ENCODE results near the gene CLEC11A. TPM values are rescaled to one million over a fixed set of nuclear protein-coding genes. Genes with fewer than 3 reads are reported as not detected.

Gene CLEC11A
- total and polyA plus RNA-seq, 2 of the 8 experiments (the other 6 are each of a cell fraction or from before 2014, with no cell fraction given): 4.3 to 17.4 TPM

GRCh38 chr19:50694815-50695145 lies 28.4 kb upstream of the CLEC11A start:
- Histone ChIP-seq H3K4me1 (replicated peaks in 1 of 4; ENCODE audit: control insufficient read depth in 3 of 4, insufficient read depth in 4 of 4, low read length in 3 of 4) (peaks cover 0 to 24% (median 21%) of the 10 kb centered on the region in 4 experiments; a peak in 6 of 7 replicates), H2BK5ac (ENCODE audit: low read depth, low read length) (no peak overlapping the region), H2BK20ac (ENCODE audit: low read length) (no peak overlapping the region), H3K23me2 (ENCODE audit: low read depth, low read length) (peaks cover 11% of the 10 kb centered on the region), H3K4me3 (ENCODE audit: extremely low read depth in 1 of 4, insufficient read depth in 2 of 4, low read depth in 3 of 4, low read length in 4 of 4) (peak overlapping the region in 1 of 4 experiments; percentile 55; a peak in 3 of 8 replicates), H3K18ac (ENCODE audit: extremely low read depth, low read length) (no peak overlapping the region), H3K36me3 (ENCODE audit: control insufficient read depth in 2 of 4, insufficient read depth in 4 of 4, low read length in 3 of 4) (no peaks in the 10 kb centered on the region), H2AK5ac (ENCODE audit: low read depth, low read length) (no peak overlapping the region), H3K27ac (ENCODE audit: low read depth, low read length) (no peak overlapping the region), H3K9ac (replicated peaks in 1 of 4; ENCODE audit: extremely low read depth in 1 of 4, low read depth in 3 of 4, low read length in 3 of 4) (no peak overlapping the region), H4K91ac (replicated peaks; ENCODE audit: insufficient read length, low read length) (no peak overlapping the region), H4K20me1 (replicated peaks in 1 of 2; ENCODE audit: control insufficient read depth in 1 of 2, insufficient read depth in 2 of 2, low read length in 2 of 2) (peaks cover 0 to 26% of the 10 kb centered on the region in 2 experiments), H3K27me3 (replicated peaks in 1 of 4; ENCODE audit: control insufficient read depth in 3 of 4, extremely low read depth in 1 of 4, insufficient read depth in 3 of 4, low read length in 3 of 4) (peaks cover 9 to 77% (median 71%) of the 10 kb centered on the region in 4 experiments), H4K8ac (ENCODE audit: extremely low read depth, insufficient read depth, low read length) (no peak overlapping the region), H3K14ac (ENCODE audit: insufficient read length) (no peak overlapping the region), H3K4me2 (ENCODE audit: insufficient read depth in 1 of 2, low read depth in 2 of 2, low read length in 2 of 2) (peak overlapping the region; percentile 76 to 79; a peak in 3 of 4 replicates), H2BK15ac (ENCODE audit: low read length) (no peak overlapping the region), H3K23ac (ENCODE audit: insufficient read length) (no peak overlapping the region), H3K79me2 (ENCODE audit: control insufficient read depth in 1 of 2, insufficient read depth in 2 of 2, low read length in 2 of 2) (no peaks in the 10 kb centered on the region), H4K5ac (ENCODE audit: insufficient read length, low read depth, low read length) (no peak overlapping the region), H2AFZ (ENCODE audit: low read length) (no peak overlapping the region), H3K79me1 (ENCODE audit: low read depth, low read length) (no peaks in the 10 kb centered on the region), H3K9me3 (ENCODE audit: insufficient read depth in 2 of 2, low read depth in 1 of 2, low read length in 1 of 2) (no peaks in the 10 kb centered on the region), H2BK12ac (ENCODE audit: low read depth, low read length) (no peak overlapping the region), H2BK120ac (replicated peaks; ENCODE audit: low read depth, low read length) (no peak overlapping the region), H3K56ac (replicated peaks; ENCODE audit: insufficient read length, low read depth, low read length) (no peak overlapping the region), H3K4ac (replicated peaks; ENCODE audit: insufficient read length, low read depth, low read length) (no peak overlapping the region)
- WGBS, 2 experiments (ENCODE audit: extremely low coverage in 1 of 2, insufficient coverage in 1 of 2, insufficient read length in 1 of 2, insufficient replicate concordance in 2 of 2, low coverage in 1 of 2, low lambda C conversion rate in 2 of 2, missing lambda C conversion rate in 1 of 2): no CpG with 5 or more reads among the region's 51 CpGs
- CTCF ChIA-PET (ENCODE audit: partially characterized antibody): interaction anchor here (1.0 to 1.7 kb wide), 4 partner anchors 9 to 176 kb away, joined by 3 to 11 read pairs (median 4); no protein-coding TSS in a partner anchor
- FAIRE-seq (no peak), DNase-seq (ENCODE audit: low read depth in 1 of 2, low spot score in 2 of 2) (no peak)
- POLR2A ChIA-PET (ENCODE audit: partially characterized antibody): interaction anchor here (1.6 kb wide), 1 partner anchor 8 kb away, joined by 5 read pairs; no protein-coding TSS in a partner anchor
- TF ChIP-seq GABPA (IDR thresholded peaks at IDR 0.05; ENCODE audit: borderline replicate concordance, insufficient read depth, low read length): no peak
- TF ChIP-seq KDM1A (IDR thresholded peaks at IDR 0.05; ENCODE audit: borderline replicate concordance, low read length): no peak
- TF ChIP-seq SIRT6 (IDR thresholded peaks at IDR 0.05; ENCODE audit: low read length): no peak
- TF ChIP-seq TEAD4 (IDR thresholded peaks at IDR 0.05; ENCODE audit: low read depth, low read length): no peak
- TF ChIP-seq SRF (IDR thresholded peaks at IDR 0.05; ENCODE audit: low read depth, low read length): no peak
- TF ChIP-seq CHD1 (IDR thresholded peaks at IDR 0.05; ENCODE audit: low read depth, low read length): no peak
- no peak for TF ChIP-seq MAFK (IDR thresholded peaks at IDR 0.05; ENCODE audit: low read depth, low read length)
- TF ChIP-seq RFX5 (IDR thresholded peaks at IDR 0.05; ENCODE audit: borderline replicate concordance, low read depth, low read length): no peak
- no peak for TF ChIP-seq CEBPB (IDR thresholded peaks at IDR 0.05; ENCODE audit: low read depth, low read length)
- TF ChIP-seq ASH2L (IDR thresholded peaks at IDR 0.05; ENCODE audit: low read length): no peak
- no peak for TF ChIP-seq SIN3A (conservative IDR thresholded peaks at IDR 0.05 in 1 of 2, IDR thresholded peaks at IDR 0.05 in 1 of 2; ENCODE audit: low read depth in 1 of 2, low read length in 2 of 2)
- no peak for TF ChIP-seq JUN (IDR thresholded peaks at IDR 0.05; ENCODE audit: low read depth, low read length)
- no peak for TF ChIP-seq SP2 (IDR thresholded peaks at IDR 0.05; ENCODE audit: low read length)
- TF ChIP-seq TBP (IDR thresholded peaks at IDR 0.05; ENCODE audit: low read depth, low read length): no peak
- TF ChIP-seq SUZ12 (IDR thresholded peaks at IDR 0.05; ENCODE audit: low read length): no peak
- TF ChIP-seq KDM5A (IDR thresholded peaks at IDR 0.05; ENCODE audit: low read length): no peak
